K562 (cell line): ENCODE results near the gene TAF3. TPM values are rescaled to one million over a fixed set of nuclear protein-coding genes. Genes with fewer than 3 reads are reported as not detected.
"Not testable (repeated sequence)": the region's sequence is repeated elsewhere in the genome, so short reads cannot be mapped to it uniquely, and the experiment has no call there.

ENCODE experiments used
- ATAC-seq: fragments of 200-7000 bp; cut with Tn5 transposase; 3 replicates; pipeline ENCODE4 v1.9.1; 2020; ENCODE audit warnings: moderate library complexity
- BruUV-seq: library from RNA; stranded (reverse); fragments of 400-500 nt; replicated peaks from 2 replicates; lab custom pipeline; 2021; lab: Mats Ljungman, UMichigan
- CTCF ChIA-PET: fragments of 300-600 bp; formaldehyde crosslinking; extraction: SDS; loops from one replicate; lab custom pipeline; 2021; ENCODE audit warnings: low intra/inter-chr PET ratio; lab: Yijun Ruan, JAX
- POLR2A ChIA-PET: fragments of 300-600, 350-650 bp; sonication (Branson Sonifier 250); formaldehyde crosslinking; extraction: SDS; loops from one replicate; lab custom pipeline; 2021; ENCODE audit warnings: antibody characterized with exemption, inconsistent platforms; lab: Yijun Ruan, JAX
- DNase-seq, 4 experiments: peaks; one replicate each; pipeline versions ENCODE4 v3.0.0 to v3.0.0-alpha.2; 2011 to 2018; ENCODE audit warnings: low spot score in 3 of 4, mixed read lengths in 3 of 4; ENCODE audit errors: extremely low read depth in 1 of 4
- FAIRE-seq: peaks from 2 replicates; lab custom pipeline; 2011; peaks lifted over from hg19 to GRCh38; lab: Jason Lieb, UNC
- H2AFZ ChIP-seq: 2 replicates; pipeline ENCODE4 v1.6.0; 2011; ENCODE audit warnings: low read depth, low read length, control low read depth, inconsistent platforms
- H3K27ac ChIP-seq: fragments of 200-600 bp; 3 replicates; pipeline ENCODE4 v1.8.0; 2011; ENCODE audit warnings: low read depth, mild to moderate bottlenecking, control low read depth, inconsistent platforms, low read length, moderate library complexity, mixed read lengths; ENCODE audit errors: extremely low read depth
- H3K27me3 ChIP-seq, 2 experiments: fragments of 300-600 bp in 1 of 2; 2 replicates in 1 of 2; 3 replicates in 1 of 2; pipeline versions ENCODE4 v1.6.0 to v1.8.0; 2011; ENCODE audit warnings: inconsistent platforms in 2 of 2, low read length in 2 of 2, mild to moderate bottlenecking in 1 of 2, mixed read lengths in 1 of 2, moderate library complexity in 1 of 2; ENCODE audit not compliant: control insufficient read depth in 2 of 2, insufficient read depth in 2 of 2
- H3K36me3 ChIP-seq: fragments of 300-600 bp; 3 replicates; pipeline ENCODE4 v1.8.0; 2011; ENCODE audit warnings: mild to moderate bottlenecking, low read length, inconsistent platforms; ENCODE audit not compliant: control insufficient read depth, insufficient read depth
- H3K4me1 ChIP-seq, 2 experiments: fragments of 200-600 bp in 1 of 2; replicated peaks in 1 of 2; 2 replicates in 1 of 2; 3 replicates in 1 of 2; pipeline versions ENCODE4 v1.5.1 to v1.8.0; 2011; ENCODE audit warnings: inconsistent platforms in 2 of 2, low read length in 2 of 2, mild to moderate bottlenecking in 1 of 2, mixed read lengths in 1 of 2, moderate library complexity in 1 of 2; ENCODE audit not compliant: control insufficient read depth in 2 of 2, insufficient read depth in 2 of 2
- H3K4me2 ChIP-seq: 2 replicates; pipeline ENCODE4 v1.6.1; 2011; ENCODE audit warnings: low read length, control low read depth, inconsistent platforms, mixed read lengths; ENCODE audit not compliant: insufficient read depth
- H3K4me3 ChIP-seq: fragments of 200-600 bp; sonication (generic), shearing (Covaris generic); 2 replicates; pipeline ENCODE4 v1.5.1; 2016; ENCODE audit warnings: control low read depth, inconsistent platforms
- H3K79me2 ChIP-seq: fragments of 200-600 bp; 3 replicates; pipeline ENCODE4 v1.8.0; 2011; ENCODE audit warnings: low read length, inconsistent platforms; ENCODE audit not compliant: control insufficient read depth, insufficient read depth
- H3K9ac ChIP-seq, 2 experiments: 2 replicates each; pipeline versions ENCODE4 v1.6.0 to v1.6.1; 2011; ENCODE audit warnings: low read depth in 2 of 2, low read length in 2 of 2, control low read depth in 1 of 2, inconsistent platforms in 1 of 2, mild to moderate bottlenecking in 1 of 2, mixed read lengths in 1 of 2; ENCODE audit not compliant: insufficient read depth in 1 of 2
- H3K9me1 ChIP-seq: one replicate; pipeline ENCODE4 v1.6.0; 2011; ENCODE audit warnings: inconsistent platforms, mild to moderate bottlenecking, low read length, moderate library complexity; ENCODE audit not compliant: control insufficient read depth, insufficient read depth
- H3K9me3 ChIP-seq: replicated peaks from 2 replicates; pipeline ENCODE4 v1.5.1; 2011; ENCODE audit warnings: low read depth, low read length, inconsistent platforms; ENCODE audit not compliant: control insufficient read depth, insufficient read depth
- H4K20me1 ChIP-seq: replicated peaks from 2 replicates; pipeline ENCODE4 v1.6.1; 2011; ENCODE audit warnings: low read length, inconsistent platforms, mixed read lengths; ENCODE audit not compliant: control insufficient read depth, insufficient read depth
- LEF1 ChIP-seq: fragments of 450-650 bp; IDR thresholded peaks from 2 replicates; pipeline ENCODE4 v1.6.1; 2016; ENCODE audit warnings: mild to moderate bottlenecking
- SOX6 ChIP-seq: fragments of 450-650 bp; IDR thresholded peaks from 2 replicates; pipeline ENCODE4 v1.6.1; 2014; ENCODE audit warnings: mild to moderate bottlenecking
- whole genome bisulfite sequencing: fragments of 100-300 bp; shearing (Covaris generic); methylation state at CpG from one replicate; pipeline ENCODE4 v1.1.6; 2016; ENCODE audit warnings: low coverage, mixed read lengths; ENCODE audit not compliant: insufficient coverage; ENCODE audit errors: missing lambda C conversion rate; 5-methylcytosine and 5-hydroxymethylcytosine counted together
- in situ Hi-C: fragments of 300-500 bp; cut with MboI; formaldehyde crosslinking; loops from 4 replicates; pipeline ENCODE4 v1.15.0; 2018; ENCODE audit warnings: inconsistent platforms, mixed read lengths
- intact Hi-C: fragments of 100-400 bp; cut with micrococcal nuclease; formaldehyde crosslinking; loops from 2 replicates; pipeline ENCODE4 v1.14.2; 2022
- polyA plus RNA-seq, 8 experiments: library from polyadenylated mRNA; depleted of rRNA in 4 of 8; stranded (reverse) in 5 of 8; unstranded in 3 of 8; fragments of >200 nt; fragmentation: Nextera tagmentation in 2 of 8; fragmentation: Illumina TruSeq in 1 of 8; extraction: Ambion mirVana in 2 of 8; extraction: Trizol in 1 of 8; gene quantifications; 2 replicates each; pipeline versions ENCODE4 v1.2.1 to v1.2.3, GENCODE V29; 2011 to 2014; ENCODE audit warnings: inconsistent platforms in 1 of 8, missing spikeins in 1 of 8
- total RNA-seq, 7 experiments: library from RNA; depleted of rRNA in 6 of 7; stranded (reverse); fragments of >200 nt in 6 of 7; fragmentation: Illumina TruSeq in 2 of 7; extraction: Trizol in 2 of 7; gene quantifications; 2 replicates each; pipeline versions ENCODE4 v1.2.1 to v1.2.3, GENCODE V29; 2011 to 2021; ENCODE audit warnings: low replicate concordance in 1 of 7
- TF ChIP-seq, protein P1 (sequence below): IDR thresholded peaks from 2 replicates; pipeline ENCODE4 v1.6.1; 2012; ENCODE audit warnings: low read depth, low read length, improper control_type of control experiment, borderline replicate concordance

TAF3 gene
- total and polyA plus RNA-seq, 9 of the 15 experiments (the other 6 are each of a cell fraction or from before 2014, with no cell fraction given): 1.5 to 9.9 (median 4.1) TPM

DNA sequence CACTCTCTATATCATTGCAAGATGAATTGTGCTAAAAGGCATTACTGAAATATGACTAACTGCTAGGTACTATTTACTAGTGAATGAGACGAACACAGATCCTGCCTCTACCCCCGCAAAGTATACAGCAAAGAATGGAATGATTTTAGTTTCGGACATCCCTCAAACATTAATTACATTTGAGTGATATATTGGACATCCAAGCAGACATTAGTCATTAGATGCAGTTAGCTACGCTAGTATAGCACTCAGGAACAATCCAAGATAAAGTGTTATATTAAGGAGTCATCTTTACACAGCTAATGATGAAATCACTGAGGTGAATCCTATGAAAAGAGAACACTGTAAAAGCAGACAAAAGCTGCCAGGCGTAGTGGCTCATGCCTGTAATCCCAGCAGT lies 7.3 kb upstream of the TAF3 start (continued):
- TF ChIP-seq, protein P1, sequence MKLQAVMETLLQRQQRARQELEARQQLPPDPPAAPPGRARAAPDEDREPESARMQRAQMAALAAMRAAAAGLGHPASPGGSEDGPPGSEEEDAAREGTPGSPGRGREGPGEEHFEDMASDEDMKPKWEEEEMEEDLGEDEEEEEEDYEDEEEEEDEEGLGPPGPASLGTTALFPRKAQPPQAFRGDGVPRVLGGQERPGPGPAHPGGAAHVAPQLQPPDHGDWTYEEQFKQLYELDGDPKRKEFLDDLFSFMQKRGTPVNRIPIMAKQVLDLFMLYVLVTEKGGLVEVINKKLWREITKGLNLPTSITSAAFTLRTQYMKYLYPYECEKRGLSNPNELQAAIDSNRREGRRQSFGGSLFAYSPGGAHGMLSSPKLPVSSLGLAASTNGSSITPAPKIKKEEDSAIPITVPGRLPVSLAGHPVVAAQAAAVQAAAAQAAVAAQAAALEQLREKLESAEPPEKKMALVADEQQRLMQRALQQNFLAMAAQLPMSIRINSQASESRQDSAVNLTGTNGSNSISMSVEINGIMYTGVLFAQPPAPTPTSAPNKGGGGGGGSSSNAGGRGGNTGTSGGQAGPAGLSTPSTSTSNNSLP: no peak
- TF ChIP-seq LEF1: no peak
- TF ChIP-seq SOX6: no peak
- TF ChIP-seq, all 486 proteins: peak for 0

DNA sequence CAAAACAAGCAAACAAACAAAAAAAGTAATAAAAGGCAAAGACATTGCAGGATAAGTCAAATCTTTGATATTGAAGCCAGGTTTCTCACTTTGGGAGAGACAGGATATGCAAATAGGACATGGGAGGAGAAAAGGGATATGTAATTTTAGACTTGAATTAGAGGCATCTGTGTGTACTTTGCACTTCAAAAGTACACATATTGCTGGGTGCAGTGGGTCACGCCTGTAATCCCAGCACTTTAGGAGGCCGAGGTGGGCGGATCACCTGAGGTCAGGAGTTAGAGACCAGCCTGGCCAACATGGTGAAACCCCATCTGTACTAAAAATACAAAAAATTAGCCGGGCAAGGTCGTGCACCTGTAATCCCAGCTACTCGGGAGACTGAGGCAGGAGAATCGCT lies 6.6 kb upstream of the TAF3 start:
- H3K79me2 ChIP-seq, H3K4me2 ChIP-seq, H3K27me3 ChIP-seq, BruUV-seq, H3K4me3 ChIP-seq, H3K9ac ChIP-seq, DNase-seq, H3K27ac ChIP-seq, CTCF ChIA-PET, FAIRE-seq, H2AFZ ChIP-seq, H4K20me1 ChIP-seq, H3K9me1 ChIP-seq, in situ Hi-C loops, H3K9me3 ChIP-seq, ATAC-seq, intact Hi-C loops, H3K4me1 ChIP-seq: not testable (repeated sequence)
- POLR2A ChIA-PET: interaction anchor here (0.6 to 1.3 kb wide), 3 partner anchors 9 to 24 kb away, joined by 3 to 4 read pairs (median 3); partner anchors contain the start of genes ATP5F1C and KIN
- WGBS: 31% methylated on average over 7 of the region's 7 CpGs
- H3K36me3 ChIP-seq: peaks cover 13% of the 10 kb centered on the region; the same call in 1 of the 3 replicates
